DMS 273 (cell line): ENCODE results near the gene GALNTL6.
A peak's percentile ranks its signal among the peaks of the same experiment; 100 is the strongest.

Source experiments
- DNase-seq: peaks from one replicate; lab custom pipeline; 2025; ENCODE audit not compliant: unreplicated experiment; lab: John Stamatoyannopoulos, UW

GALNTL6 gene

DNA sequence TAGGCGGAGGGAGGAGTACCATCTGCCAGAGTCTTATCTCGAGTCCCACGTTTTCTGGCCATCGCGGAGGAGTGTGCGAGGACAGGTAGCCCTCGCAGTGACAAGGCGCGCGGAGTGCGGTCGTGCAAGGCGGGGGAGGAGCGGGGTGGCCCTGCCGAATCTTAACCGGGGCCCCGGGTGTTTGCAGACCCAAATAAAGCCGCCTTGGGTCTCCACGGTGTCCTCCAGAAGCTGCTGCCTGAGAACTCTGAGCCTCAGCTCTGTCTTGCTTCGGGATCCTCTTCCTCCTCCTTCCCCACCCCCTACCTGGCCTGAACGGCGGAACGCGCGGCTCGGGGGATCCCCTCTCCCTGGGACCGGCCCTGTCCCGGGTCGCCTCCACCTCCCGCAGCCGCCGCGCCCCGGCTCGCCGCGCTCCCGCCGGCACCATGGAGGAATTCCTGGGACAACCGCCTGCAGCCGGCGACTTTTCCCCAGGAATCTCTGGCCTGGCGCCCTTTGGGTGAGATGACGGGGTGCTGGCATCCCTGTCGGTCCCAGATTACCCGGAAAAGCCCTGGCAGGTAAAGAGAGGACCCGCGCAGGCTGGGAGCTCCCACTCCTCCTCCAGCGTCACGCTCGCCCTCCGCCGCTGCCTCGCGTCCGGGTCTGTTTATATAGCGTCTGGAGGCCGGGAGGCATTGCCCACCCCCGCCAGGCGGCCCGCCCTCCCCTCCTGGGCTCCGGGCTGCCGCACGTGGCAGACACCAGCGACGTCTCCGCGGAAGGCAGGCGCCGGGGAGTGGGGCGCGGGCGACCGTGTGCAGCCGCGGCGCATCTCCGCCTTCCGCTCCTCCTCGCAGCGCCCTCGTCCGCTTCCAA, at the start of gene GALNTL6:
Gene GALNTL6, plus strand, starts transcription at position 740 of the 861 bp plus-strand sequence.
- DNase-seq: peak; percentile 23

DNA sequence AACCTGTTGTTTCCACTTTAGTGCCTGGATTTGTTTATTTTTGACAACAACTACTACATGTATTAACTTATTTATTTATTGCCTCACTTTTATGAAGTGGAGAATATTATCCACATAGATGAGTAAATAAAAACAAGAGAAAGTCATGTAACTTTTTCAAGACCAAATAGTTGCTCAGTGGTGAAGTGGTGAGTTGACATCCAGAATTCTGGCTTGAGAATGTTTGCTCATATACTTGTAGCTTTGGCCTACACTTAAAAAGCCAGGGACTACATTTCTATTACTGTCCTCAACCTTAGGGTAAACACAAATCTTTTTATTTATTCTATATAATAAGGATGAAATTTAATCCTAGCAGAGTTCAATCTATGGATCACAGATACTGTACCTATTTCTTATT, 47.7 kb upstream of the GALNTL6 start:
- no peak for DNase-seq

GRCh38 chr4:171774642-171775190, 38.5 kb upstream of the GALNTL6 start:
- no peak for DNase-seq

DNA sequence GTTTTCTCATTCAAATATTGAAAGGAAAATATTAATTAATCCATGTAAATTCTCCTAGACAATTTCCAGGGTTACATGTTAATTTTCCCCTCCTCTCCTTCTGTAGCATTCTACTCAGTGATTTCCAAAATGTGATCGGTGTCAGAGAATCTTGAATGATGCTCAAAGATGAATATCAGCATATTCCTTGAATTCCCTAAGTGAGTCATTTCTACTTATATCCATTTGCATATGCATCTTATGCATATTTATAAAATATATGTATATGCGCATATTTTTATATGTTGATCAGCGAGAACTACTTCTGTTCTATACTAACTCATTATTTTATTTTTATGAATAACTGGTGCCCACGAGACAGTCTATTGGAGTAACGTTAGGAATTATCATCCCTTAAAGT, 33.9 kb upstream of the GALNTL6 start:
- DNase-seq: no peak

- DNase-seq: no peak
Measured at GRCh38 chr4:171785388-171785787, 27.8 kb upstream of the GALNTL6 start.

DNA sequence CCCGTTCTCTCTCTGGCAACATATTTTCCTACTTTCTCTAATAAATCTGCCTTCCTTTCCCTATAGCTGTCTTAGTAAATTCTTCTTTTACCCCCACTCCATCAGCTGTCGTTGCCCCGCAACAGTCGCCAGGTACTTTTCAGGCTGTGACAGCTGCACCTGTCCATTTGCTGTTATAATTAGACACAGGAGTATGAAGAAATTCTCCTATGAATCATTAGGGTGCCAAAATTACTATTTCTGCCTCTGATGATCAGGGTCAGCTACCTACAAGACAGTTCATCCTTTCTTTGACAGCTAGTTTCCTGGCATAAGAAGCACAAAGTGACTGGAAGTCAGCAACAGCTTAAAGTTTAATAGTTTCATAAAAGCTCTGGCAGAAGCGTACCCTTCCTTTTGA, 19.5 kb upstream of the GALNTL6 start:
- no peak for DNase-seq

GRCh38 chr4:171794528-171794927, 18.7 kb upstream of the GALNTL6 start:
- DNase-seq: no peak

- DNase-seq: no peak
Measured at GRCh38 chr4:171809854-171810253, 3.4 kb upstream of the GALNTL6 start.

GRCh38 chr4:171812333-171812664, 905 bp upstream of the GALNTL6 start:
- no peak for DNase-seq

- DNase-seq: no peak
Measured at GRCh38 chr4:171813526-171814250, 484 bp downstream of the GALNTL6 start.

- no peak for DNase-seq
Measured at GRCh38 chr4:171814545-171814944, 1.3 kb downstream of the GALNTL6 start.

DNA sequence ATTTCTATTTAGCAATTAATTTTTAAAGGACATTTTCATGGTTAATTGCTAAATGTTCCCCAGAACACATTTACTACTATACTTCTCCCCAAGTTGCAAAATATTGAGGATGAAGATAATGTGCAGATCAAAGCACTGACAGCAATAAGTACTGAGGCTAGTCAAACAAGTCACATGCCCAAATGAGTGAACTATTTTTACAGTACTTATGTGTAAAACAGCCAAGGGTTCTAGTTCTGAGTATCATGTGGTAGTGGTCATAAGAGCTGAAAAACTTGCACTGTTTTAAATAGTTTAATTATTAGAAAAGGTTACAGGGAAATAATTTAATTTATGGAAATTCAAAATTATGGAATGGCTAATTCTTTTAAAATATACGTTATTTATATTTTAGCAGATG, 3.8 kb downstream of the GALNTL6 start:
- DNase-seq: no peak

DNA sequence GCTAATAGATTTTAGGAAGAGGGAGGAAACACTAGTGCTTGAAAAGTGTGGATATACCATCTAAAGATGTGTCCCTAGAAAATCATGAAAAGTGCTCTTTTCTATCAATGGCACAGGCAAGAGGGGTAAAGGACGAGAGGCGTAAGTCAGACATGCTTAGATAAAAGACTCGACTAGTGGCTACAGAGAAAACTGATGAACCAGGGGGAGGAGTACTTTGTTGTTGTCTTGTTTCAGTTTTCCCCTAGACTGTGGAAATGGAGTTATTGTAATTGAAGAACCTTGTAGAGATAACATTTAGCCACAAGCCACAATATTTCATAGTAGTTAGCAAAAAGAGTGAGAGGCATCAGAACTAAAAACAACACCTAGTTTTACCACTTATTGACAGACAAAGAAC, 21.4 kb downstream of the GALNTL6 start:
- no peak for DNase-seq

DNA sequence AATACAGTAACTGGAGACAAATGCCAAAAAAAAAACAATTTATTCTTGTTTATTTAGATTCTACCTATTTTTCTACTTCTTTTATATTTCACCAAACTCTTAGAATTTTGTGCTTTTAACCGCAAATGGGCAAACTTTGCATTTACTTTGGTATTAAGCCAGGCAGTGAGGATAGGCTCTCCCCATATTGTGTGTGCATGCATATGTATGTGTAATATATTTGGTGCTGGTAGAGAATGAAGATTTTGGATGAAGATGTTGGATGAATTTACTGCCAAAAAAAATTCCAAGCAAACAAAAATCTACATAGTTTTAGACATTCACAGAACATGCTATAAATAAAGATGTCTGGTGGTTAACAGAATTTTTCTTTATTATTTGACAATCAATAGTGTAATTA, 30.3 kb downstream of the GALNTL6 start:
- no peak for DNase-seq

DNA sequence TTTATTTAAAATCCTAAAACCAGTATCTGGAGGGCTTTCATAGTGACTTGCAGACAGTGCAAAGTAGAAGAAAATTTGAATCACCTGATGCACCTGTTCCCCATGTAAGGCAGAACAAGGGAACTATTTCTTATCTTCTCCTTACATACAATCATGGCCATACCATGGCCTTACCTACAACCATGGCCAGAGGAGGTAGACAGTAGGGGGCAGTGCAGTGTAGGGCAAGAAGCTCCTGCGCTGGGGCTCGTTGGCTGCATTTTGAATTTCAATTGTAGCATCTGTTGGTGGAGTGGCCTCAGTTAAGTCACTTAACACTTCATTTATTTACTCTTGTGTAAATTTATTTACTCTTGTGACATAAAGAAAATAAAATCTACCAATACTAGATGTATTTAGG, 33.0 kb downstream of the GALNTL6 start:
- DNase-seq: peak; percentile 50

- DNase-seq: no peak
Measured at GRCh38 chr4:171846893-171847292, 33.7 kb downstream of the GALNTL6 start.

- DNase-seq: no peak
Measured at GRCh38 chr4:171847751-171848150, 34.5 kb downstream of the GALNTL6 start.

DNA sequence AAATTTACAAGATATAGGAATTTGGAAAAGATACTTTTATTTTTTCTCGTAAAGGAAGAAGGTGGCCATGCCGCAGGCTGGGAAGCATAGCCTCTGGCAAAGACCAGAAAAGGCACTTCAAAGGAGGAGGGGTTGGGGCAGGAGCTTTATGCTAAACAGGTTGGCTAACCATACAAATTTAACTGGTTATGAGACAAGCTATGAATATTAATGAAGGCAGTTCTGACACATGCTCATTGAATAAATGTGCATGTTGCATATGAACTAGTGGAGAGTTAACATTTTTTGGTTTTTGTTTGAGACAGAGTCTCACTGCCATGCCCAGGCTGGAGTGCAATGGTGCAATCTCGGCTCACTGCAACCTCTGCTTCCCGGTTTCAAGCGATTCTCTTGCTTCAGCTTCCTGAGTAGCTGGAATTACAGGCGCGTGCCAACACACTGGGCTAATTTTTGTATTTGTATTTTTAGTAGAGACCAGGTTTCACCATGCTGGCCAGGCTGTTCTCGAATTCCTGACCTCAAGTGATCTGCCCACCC, 36.5 kb downstream of the GALNTL6 start:
- no peak for DNase-seq

GRCh38 chr4:171851295-171851694, 38.1 kb downstream of the GALNTL6 start:
- no peak for DNase-seq

DNA sequence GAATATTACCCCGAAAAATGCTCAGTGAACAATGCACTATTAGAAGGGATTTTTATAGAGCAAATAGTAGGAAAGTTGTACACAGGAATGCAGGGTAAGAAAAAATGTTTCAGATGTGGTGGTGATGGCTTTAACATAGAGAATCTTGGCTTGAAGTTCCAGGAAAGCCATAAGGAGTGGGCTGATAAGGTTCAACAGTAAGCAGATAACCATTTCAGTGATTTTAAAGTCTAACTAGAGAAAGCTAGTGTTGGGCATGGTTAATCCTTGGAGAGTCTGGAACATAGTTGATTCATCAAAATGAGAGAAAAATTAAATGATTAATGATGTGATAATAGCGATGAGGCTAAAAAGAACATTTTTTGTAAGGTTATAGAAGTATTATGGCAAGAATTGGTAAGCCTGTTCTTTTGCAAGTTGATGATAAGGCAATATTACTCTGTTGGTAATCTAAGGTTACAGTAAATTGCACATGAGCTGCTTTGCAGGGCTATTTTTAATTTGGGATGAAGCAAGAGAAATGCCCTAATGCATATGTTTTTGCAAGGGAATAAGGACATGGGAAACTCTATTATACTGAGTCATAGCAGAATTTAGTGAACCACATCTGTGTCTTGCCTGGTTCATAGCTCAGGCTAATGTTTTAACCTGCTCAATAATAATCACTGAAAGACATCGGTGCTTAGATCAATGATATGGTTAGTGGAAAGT, 44.3 kb downstream of the GALNTL6 start:
- no peak for DNase-seq

- no peak for DNase-seq
Measured at GRCh38 chr4:171875291-171875690, 62.1 kb downstream of the GALNTL6 start.
